ENCODE data around the gene LYPLA2. TPM values are rescaled to one million over a fixed set of nuclear protein-coding genes. Genes with fewer than 3 reads are reported as not detected.

Gene LYPLA2
- total and polyA plus RNA-seq, 2 of the 8 experiments (the other 6 are each of a cell fraction or from before 2014, with no cell fraction given), result 138 to 211 TPM

- DNase-seq (ENCODE audit: low read depth in 1 of 2, low spot score in 2 of 2), result peak in 1 of 2 experiments; percentile 78
- TF ChIP-seq TEAD4 (IDR thresholded peaks at IDR 0.05; ENCODE audit: low read depth, low read length) (no peak), YY1 (IDR thresholded peaks at IDR 0.05; ENCODE audit: low read depth, low read length) (no peak), KDM4A (IDR thresholded peaks at IDR 0.05; ENCODE audit: low read depth, low read length, severe bottlenecking) (peak; percentile 75), SIRT6 (IDR thresholded peaks at IDR 0.05; ENCODE audit: low read length) (no peak), CEBPB (IDR thresholded peaks at IDR 0.05; ENCODE audit: low read depth, low read length) (peak; percentile 50; the same call in 1 of the 2 replicates), CHD1 (IDR thresholded peaks at IDR 0.05; ENCODE audit: low read depth, low read length) (no peak), SP1 (IDR thresholded peaks at IDR 0.05; ENCODE audit: low read depth, low read length) (no peak), JUN (IDR thresholded peaks at IDR 0.05; ENCODE audit: low read depth, low read length) (no peak), EGR1 (IDR thresholded peaks at IDR 0.05; ENCODE audit: borderline replicate concordance, low read depth, low read length) (no peak), KDM5A (IDR thresholded peaks at IDR 0.05; ENCODE audit: low read length) (no peak), ASH2L (IDR thresholded peaks at IDR 0.05; ENCODE audit: low read length) (no peak), MAX (IDR thresholded peaks at IDR 0.05) (peak; percentile 55; the same call in 1 of the 2 replicates)
- no peak for FAIRE-seq
These were observed 47.5 kb downstream of the LYPLA2 start for GRCh38 chr1:23838401-23838866.

More at GRCh38 chr1:23838401-23838866, 47.5 kb downstream of the LYPLA2 start:
- Histone ChIP-seq H4K91ac (replicated peaks; ENCODE audit: insufficient read length, low read length) (no peak overlapping the region), H3K4me1 (replicated peaks in 1 of 4; ENCODE audit: control insufficient read depth in 3 of 4, insufficient read depth in 4 of 4, low read length in 3 of 4) (peaks cover 0 to 4% (median 2%) of the 10 kb centered on the region in 4 experiments; a peak in 4 of 7 replicates), H2AFZ (ENCODE audit: low read length) (peak overlapping the region; percentile 73; the same call in 1 of the 2 replicates), H3K23ac (ENCODE audit: insufficient read length) (no peak overlapping the region), H3K36me3 (ENCODE audit: control insufficient read depth in 2 of 4, insufficient read depth in 4 of 4, low read length in 3 of 4) (no peaks in the 10 kb centered on the region), H3K79me1 (ENCODE audit: low read depth, low read length) (no peaks in the 10 kb centered on the region), H2AK5ac (ENCODE audit: low read depth, low read length) (no peak overlapping the region), H3K79me2 (ENCODE audit: control insufficient read depth in 1 of 2, insufficient read depth in 2 of 2, low read length in 2 of 2) (no peaks in the 10 kb centered on the region), H3K27me3 (replicated peaks in 1 of 4; ENCODE audit: control insufficient read depth in 3 of 4, extremely low read depth in 1 of 4, insufficient read depth in 3 of 4, low read length in 3 of 4) (peaks cover 0 to 7% (median 6%) of the 10 kb centered on the region in 4 experiments; a peak in 5 of 7 replicates), H2BK120ac (replicated peaks; ENCODE audit: low read depth, low read length) (no peak overlapping the region), H2BK20ac (ENCODE audit: low read length) (no peak overlapping the region), H2BK12ac (ENCODE audit: low read depth, low read length) (no peak overlapping the region), H3K9me3 (ENCODE audit: insufficient read depth in 2 of 2, low read depth in 1 of 2, low read length in 1 of 2) (no peaks in the 10 kb centered on the region), H3K56ac (replicated peaks; ENCODE audit: insufficient read length, low read depth, low read length) (no peak overlapping the region), H3K9ac (replicated peaks in 1 of 4; ENCODE audit: extremely low read depth in 1 of 4, low read depth in 3 of 4, low read length in 3 of 4) (no peak overlapping the region), H2BK15ac (ENCODE audit: low read length) (no peak overlapping the region), H3K4me3 (ENCODE audit: extremely low read depth in 1 of 4, insufficient read depth in 2 of 4, low read depth in 3 of 4, low read length in 4 of 4) (peak overlapping the region; percentile 21 to 56 (median 35); a peak in 6 of 8 replicates), H3K27ac (ENCODE audit: low read depth, low read length) (no peak overlapping the region), H4K8ac (ENCODE audit: extremely low read depth, insufficient read depth, low read length) (no peak overlapping the region), H3K4me2 (ENCODE audit: insufficient read depth in 1 of 2, low read depth in 2 of 2, low read length in 2 of 2) (peak overlapping the region; percentile 68 to 99), H3K14ac (ENCODE audit: insufficient read length) (no peak overlapping the region), H3K4ac (replicated peaks; ENCODE audit: insufficient read length, low read depth, low read length) (no peak overlapping the region), H2BK5ac (ENCODE audit: low read depth, low read length) (no peak overlapping the region), H3K23me2 (ENCODE audit: low read depth, low read length) (peaks cover 7% of the 10 kb centered on the region), H4K5ac (ENCODE audit: insufficient read length, low read depth, low read length) (no peak overlapping the region), H4K20me1 (replicated peaks in 1 of 2; ENCODE audit: control insufficient read depth in 1 of 2, insufficient read depth in 2 of 2, low read length in 2 of 2) (no peaks in the 10 kb centered on the region), H3K18ac (ENCODE audit: extremely low read depth, low read length) (no peak overlapping the region)
- 13% methylated on average over 5 of the region's 21 CpGs; no CpG with 5 or more reads in 1 of the 2 experiments for WGBS, 2 experiments (ENCODE audit: extremely low coverage in 1 of 2, insufficient coverage in 1 of 2, insufficient read length in 1 of 2, insufficient replicate concordance in 2 of 2, low coverage in 1 of 2, low lambda C conversion rate in 2 of 2, missing lambda C conversion rate in 1 of 2)
- CTCF ChIA-PET (ENCODE audit: partially characterized antibody), result interaction anchor here (0.5 to 2.2 kb wide), 5 partner anchors 17 to 191 kb away, joined by 3 to 8 read pairs (median 4); partner anchors contain the start of gene FUCA1
- POLR2A ChIA-PET (ENCODE audit: partially characterized antibody), result interaction anchor here (0.7 to 1.0 kb wide), 2 partner anchors 13 to 39 kb away, joined by 3 read pairs; partner anchors contain the start of gene HMGCL

All from H1 (cell line).